CD4-positive, alpha-beta T cell (primary cell): ENCODE measurements around the gene SLCO6A1. TPM values are rescaled to one million over a fixed set of nuclear protein-coding genes. Genes with fewer than 3 reads are reported as not detected.

Experiments
- ATAC-seq: fragments of 200-7000 bp; cut with Tn5 transposase; one replicate; pipeline ENCODE4 v1.10.0; 2022; ENCODE audit warnings: mild to moderate bottlenecking; ENCODE audit not compliant: poor library complexity
- CTCF ChIA-PET: fragments of 350-600 bp; sonication (Branson Sonifier 250); formaldehyde crosslinking; loops from one replicate; lab custom pipeline; 2021; ENCODE audit warnings: antibody characterized with exemption, inconsistent platforms; lab: Charles Lee
- POLR2A ChIA-PET: fragments of 350-600 bp; sonication (Branson Sonifier 250); formaldehyde crosslinking; loops from one replicate; lab custom pipeline; 2021; ENCODE audit warnings: antibody characterized with exemption, inconsistent platforms; lab: Charles Lee
- DNase-seq, 14 experiments: peaks; one replicate each; pipeline ENCODE4 v3.0.0-alpha.2; 2013 to 2020; ENCODE audit warnings: mixed read lengths in 2 of 14
- H3K27ac ChIP-seq, 2 donors: one replicate each; pipeline versions ENCODE4 v1.5.1 to v1.7.0; 2013; ENCODE audit warnings: low read length in 2 of 2, low read depth in 1 of 2, mild to moderate bottlenecking in 1 of 2
- H3K27me3 ChIP-seq, 2 experiments: 1 replicate in 1 of 2; 2 replicates in 1 of 2; pipeline versions ENCODE4 v1.6.1 to v1.7.0; 2013; ENCODE audit warnings: low read length in 2 of 2, control low read depth in 1 of 2, mild to moderate bottlenecking in 1 of 2, moderate library complexity in 1 of 2; ENCODE audit not compliant: insufficient read depth in 2 of 2, control insufficient read depth in 1 of 2
- H3K36me3 ChIP-seq: one replicate; pipeline ENCODE4 v1.6.1; 2013; ENCODE audit warnings: low read length, control low read depth; ENCODE audit not compliant: insufficient read depth
- H3K4me1 ChIP-seq: one replicate; pipeline ENCODE4 v1.6.1; 2013; ENCODE audit warnings: low read length, control low read depth; ENCODE audit not compliant: insufficient read depth
- H3K4me3 ChIP-seq: one replicate; pipeline ENCODE4 v1.5.1; 2013; ENCODE audit warnings: mild to moderate bottlenecking, low read length, moderate library complexity
- H3K9me3 ChIP-seq, 2 experiments: 1 replicate in 1 of 2; 2 replicates in 1 of 2; pipeline versions ENCODE4 v1.6.1 to v1.7.0; 2013; ENCODE audit warnings: low read length in 2 of 2, mild to moderate bottlenecking in 2 of 2, control low read depth in 1 of 2, moderate library complexity in 1 of 2; ENCODE audit not compliant: control insufficient read depth in 1 of 2, insufficient read depth in 1 of 2
- H3K27ac Mint-ChIP-seq: one replicate; pipeline ENCODE4 v1.8.0; 2020; ENCODE audit warnings: mixed read lengths
- H3K27me3 Mint-ChIP-seq: one replicate; pipeline ENCODE4 v1.8.0; 2021; ENCODE audit warnings: mixed read lengths
- H3K36me3 Mint-ChIP-seq: one replicate; pipeline ENCODE4 v1.8.0; 2021; ENCODE audit warnings: low read depth, mixed read lengths
- H3K4me1 Mint-ChIP-seq: one replicate; pipeline ENCODE4 v1.8.0; 2021; ENCODE audit warnings: low read depth, mixed read lengths
- H3K4me3 Mint-ChIP-seq: one replicate; pipeline ENCODE4 v1.8.0; 2020; ENCODE audit warnings: mild to moderate bottlenecking, mixed read lengths
- H3K9me3 Mint-ChIP-seq: one replicate; pipeline ENCODE4 v1.8.0; 2020; ENCODE audit warnings: mixed read lengths
- CTCF ChIP-seq: fragments of 200-600 bp; IDR thresholded peaks from one replicate; pipeline ENCODE4 v1.8.0; 2022; ENCODE audit warnings: antibody characterized with exemption, mild to moderate bottlenecking
- intact Hi-C, 2 experiments: fragments of 100-400 bp; cut with DNase I in 1 of 2; cut with micrococcal nuclease in 1 of 2; formaldehyde crosslinking; loops; one replicate each; pipeline versions ENCODE4 v1.15.1 to v1.9.0; 2023 to 2025; cut with DNase I, micrococcal nuclease
- total RNA-seq, 174 experiments: library from RNA in 2 of 174; stranded (reverse) in 2 of 174; gene quantifications; one replicate each; pipeline ENCODE4 v1.2.3 and lab custom pipeline; 2021 to 2026

SLCO6A1 gene
- total RNA-seq, 2 experiments from 2014 or later, result not detected

DNA sequence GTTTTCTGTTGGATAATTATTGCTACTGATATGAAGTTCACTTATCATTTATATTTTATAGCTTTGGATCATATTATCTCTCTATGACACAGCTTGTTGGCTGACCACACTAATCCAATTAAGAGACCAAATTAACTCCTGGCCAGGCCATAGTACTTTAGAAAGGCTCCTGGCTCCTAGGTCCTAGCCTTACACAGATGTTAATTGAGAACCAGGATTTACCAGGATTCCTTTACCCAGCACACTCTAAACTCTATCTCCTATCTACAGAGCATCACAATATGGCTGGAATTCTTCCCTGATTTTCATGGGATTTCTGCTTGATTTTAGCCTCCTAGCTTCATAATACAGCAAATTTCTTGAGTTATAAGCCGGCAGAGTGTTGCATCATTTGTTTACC is 80.3 kb downstream of the SLCO6A1 start:
- no peaks in the 10 kb centered on the region for H3K27me3 ChIP-seq
- H3K9me3 ChIP-seq, result peaks cover 0 to 11% of the 10 kb centered on the region in 2 experiments
- no peaks in the 10 kb centered on the region for H3K27me3 Mint-ChIP-seq
- H3K4me3 ChIP-seq, result no peak overlapping the region
- no peak overlapping the region for H3K4me3 Mint-ChIP-seq
- no peak overlapping the region for H3K27ac ChIP-seq
- peaks cover 2% of the 10 kb centered on the region for H3K9me3 Mint-ChIP-seq
- ChIA-PET POLR2A (no interaction called here), CTCF (no interaction called here)
- H3K27ac Mint-ChIP-seq, result no peak overlapping the region
- no peak for ATAC-seq
- H3K36me3 ChIP-seq, result no peaks in the 10 kb centered on the region
- DNase-seq, result no peak
- no peaks in the 10 kb centered on the region for H3K4me1 Mint-ChIP-seq
- H3K4me1 ChIP-seq, result no peaks in the 10 kb centered on the region
- H3K36me3 Mint-ChIP-seq, result no peaks in the 10 kb centered on the region
- no peak for TF ChIP-seq CTCF
- intact Hi-C loops, result no loop called here

- H3K4me3 Mint-ChIP-seq, result no peak overlapping the region
- no peak for TF ChIP-seq CTCF
- CTCF ChIA-PET, result no interaction called here
These were observed 84.4 kb downstream of the SLCO6A1 start for GRCh38 chr5:102414448-102414847.

DNA sequence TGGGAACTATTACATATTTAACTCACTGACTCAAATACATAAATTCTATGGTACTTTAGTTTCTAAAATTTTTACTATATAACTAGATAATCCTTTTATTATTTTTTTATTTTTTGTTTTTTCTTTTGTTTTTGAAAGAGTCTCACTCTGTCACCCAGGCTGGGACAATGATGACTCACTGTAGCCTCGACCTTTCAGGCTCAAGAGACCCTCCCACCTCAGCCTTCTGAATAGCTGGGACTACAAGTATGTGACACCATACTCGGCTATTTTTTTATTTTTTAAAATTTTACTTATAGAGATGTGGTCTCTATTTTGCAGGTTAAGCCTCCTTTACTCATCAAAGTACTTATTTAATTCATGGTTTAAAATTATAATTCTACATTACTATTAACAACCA is 110.6 kb downstream of the SLCO6A1 start:
- no peak for DNase-seq
- peaks cover 10% of the 10 kb centered on the region for H3K9me3 Mint-ChIP-seq
- no peaks in the 10 kb centered on the region for H3K27me3 ChIP-seq
- no peak overlapping the region for H3K4me3 Mint-ChIP-seq
- no peaks in the 10 kb centered on the region for H3K36me3 ChIP-seq
- CTCF ChIA-PET, result no interaction called here
- H3K4me1 Mint-ChIP-seq, result no peaks in the 10 kb centered on the region
- no peak overlapping the region for H3K27ac Mint-ChIP-seq
- no peak for TF ChIP-seq CTCF
- no peaks in the 10 kb centered on the region for H3K4me1 ChIP-seq
- peaks cover 8 to 12% of the 10 kb centered on the region in 2 experiments for H3K9me3 ChIP-seq
- intact Hi-C loops, result no loop called here
- no peaks in the 10 kb centered on the region for H3K36me3 Mint-ChIP-seq
- POLR2A ChIA-PET, result no interaction called here
- H3K27me3 Mint-ChIP-seq, result no peaks in the 10 kb centered on the region
- no peak overlapping the region for H3K4me3 ChIP-seq
- no peak for ATAC-seq
- H3K27ac ChIP-seq, result no peak overlapping the region

More at GRCh38 chr5:102414448-102414847, 84.4 kb downstream of the SLCO6A1 start:
- intact Hi-C loops, result no loop called here
- Mint-ChIP-seq H3K9me3 (no peaks in the 10 kb centered on the region), H3K4me1 (no peaks in the 10 kb centered on the region), H3K27ac (no peak overlapping the region), H3K36me3 (no peaks in the 10 kb centered on the region), H3K27me3 (no peaks in the 10 kb centered on the region)
- POLR2A ChIA-PET, result no interaction called here
- Histone ChIP-seq H3K36me3 (no peaks in the 10 kb centered on the region), H3K27me3 (no peaks in the 10 kb centered on the region), H3K4me3 (no peak overlapping the region), H3K4me1 (no peaks in the 10 kb centered on the region), H3K27ac (no peak overlapping the region), H3K9me3 (no peaks in the 10 kb centered on the region)
- DNase-seq (no peak), ATAC-seq (no peak)
